ENCODE results near the gene ZNF784.

The ZNF784 gene

DNA sequence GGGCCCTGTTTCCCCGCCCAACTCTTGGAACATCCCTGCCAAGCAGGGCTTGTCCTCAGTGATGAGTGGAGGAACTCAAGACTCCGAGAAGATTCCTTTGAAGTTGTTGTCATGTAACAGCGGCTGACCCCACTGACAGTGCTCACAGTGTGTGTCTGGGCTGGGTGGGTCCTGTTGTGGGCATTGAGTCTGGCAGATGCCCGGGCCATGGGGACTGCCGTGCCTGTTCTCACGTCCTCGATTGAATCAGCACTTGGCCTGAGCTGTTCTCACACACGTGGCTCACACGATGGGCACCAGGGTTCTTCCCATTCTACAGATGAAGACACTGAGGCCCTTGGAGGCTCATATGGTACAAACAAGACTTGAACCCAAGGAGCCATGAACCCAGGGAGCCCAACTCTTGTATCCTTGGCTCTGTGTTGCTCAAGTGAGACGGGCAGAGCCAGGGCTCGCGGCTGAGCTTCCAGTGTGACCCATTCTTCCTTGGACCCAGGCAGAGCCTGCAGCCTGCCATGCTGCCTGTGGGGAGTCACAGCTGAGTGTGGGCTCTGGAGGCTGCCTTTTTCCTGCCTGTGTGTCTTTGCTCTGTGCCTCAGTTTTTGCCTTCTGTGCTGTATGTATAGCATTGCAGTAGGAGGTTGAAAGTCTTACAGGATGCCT, 42.1 kb upstream of the ZNF784 start:
- no peaks in the 10 kb centered on the region for H3K9me2 ChIP-seq (replicated peaks; ENCODE audit: insufficient read depth, low read length)
- no peaks in the 10 kb centered on the region for H3K27me3 ChIP-seq (replicated peaks; ENCODE audit: insufficient read depth, low read length)
- no peak overlapping the region for H3K27ac ChIP-seq (ENCODE audit: low read length)
- H2AFZ ChIP-seq (ENCODE audit: low read length): no peak overlapping the region
- no peak for TF ChIP-seq EZH2 (optimal IDR thresholded peaks at IDR 0.05; ENCODE audit: low read depth, low read length)
- TF ChIP-seq, protein P1, sequence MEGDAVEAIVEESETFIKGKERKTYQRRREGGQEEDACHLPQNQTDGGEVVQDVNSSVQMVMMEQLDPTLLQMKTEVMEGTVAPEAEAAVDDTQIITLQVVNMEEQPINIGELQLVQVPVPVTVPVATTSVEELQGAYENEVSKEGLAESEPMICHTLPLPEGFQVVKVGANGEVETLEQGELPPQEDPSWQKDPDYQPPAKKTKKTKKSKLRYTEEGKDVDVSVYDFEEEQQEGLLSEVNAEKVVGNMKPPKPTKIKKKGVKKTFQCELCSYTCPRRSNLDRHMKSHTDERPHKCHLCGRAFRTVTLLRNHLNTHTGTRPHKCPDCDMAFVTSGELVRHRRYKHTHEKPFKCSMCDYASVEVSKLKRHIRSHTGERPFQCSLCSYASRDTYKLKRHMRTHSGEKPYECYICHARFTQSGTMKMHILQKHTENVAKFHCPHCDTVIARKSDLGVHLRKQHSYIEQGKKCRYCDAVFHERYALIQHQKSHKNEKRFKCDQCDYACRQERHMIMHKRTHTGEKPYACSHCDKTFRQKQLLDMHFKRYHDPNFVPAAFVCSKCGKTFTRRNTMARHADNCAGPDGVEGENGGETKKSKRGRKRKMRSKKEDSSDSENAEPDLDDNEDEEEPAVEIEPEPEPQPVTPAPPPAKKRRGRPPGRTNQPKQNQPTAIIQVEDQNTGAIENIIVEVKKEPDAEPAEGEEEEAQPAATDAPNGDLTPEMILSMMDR (IDR thresholded peaks at IDR 0.05; ENCODE audit: low read length): no peak
- TF ChIP-seq EZH2phosphoT487 (IDR thresholded peaks at IDR 0.05; ENCODE audit: low read length): no peak
- peaks cover 46% of the 10 kb centered on the region for H4K20me1 ChIP-seq (ENCODE audit: insufficient read depth, low read length)
- peaks cover 6% of the 10 kb centered on the region; the same call in 1 of the 2 replicates for H3F3A ChIP-seq (ENCODE audit: insufficient read depth, low read length)
- H3K4me3 ChIP-seq (ENCODE audit: low read length): no peak overlapping the region
- DNase-seq: no peak
- H3K9ac ChIP-seq (ENCODE audit: low read length): no peak overlapping the region
- peaks cover 24% of the 10 kb centered on the region for H3K36me3 ChIP-seq (replicated peaks; ENCODE audit: insufficient read depth, low read length)
- H3K4me1 ChIP-seq (ENCODE audit: low read length): no peaks in the 10 kb centered on the region
- peaks cover 99% of the 10 kb centered on the region for H3K79me2 ChIP-seq (ENCODE audit: low read length)
- H3K9me3 ChIP-seq (replicated peaks; ENCODE audit: insufficient read depth, low read length): no peaks in the 10 kb centered on the region
- H3K4me2 ChIP-seq (ENCODE audit: low read depth, low read length): no peak overlapping the region

DNA sequence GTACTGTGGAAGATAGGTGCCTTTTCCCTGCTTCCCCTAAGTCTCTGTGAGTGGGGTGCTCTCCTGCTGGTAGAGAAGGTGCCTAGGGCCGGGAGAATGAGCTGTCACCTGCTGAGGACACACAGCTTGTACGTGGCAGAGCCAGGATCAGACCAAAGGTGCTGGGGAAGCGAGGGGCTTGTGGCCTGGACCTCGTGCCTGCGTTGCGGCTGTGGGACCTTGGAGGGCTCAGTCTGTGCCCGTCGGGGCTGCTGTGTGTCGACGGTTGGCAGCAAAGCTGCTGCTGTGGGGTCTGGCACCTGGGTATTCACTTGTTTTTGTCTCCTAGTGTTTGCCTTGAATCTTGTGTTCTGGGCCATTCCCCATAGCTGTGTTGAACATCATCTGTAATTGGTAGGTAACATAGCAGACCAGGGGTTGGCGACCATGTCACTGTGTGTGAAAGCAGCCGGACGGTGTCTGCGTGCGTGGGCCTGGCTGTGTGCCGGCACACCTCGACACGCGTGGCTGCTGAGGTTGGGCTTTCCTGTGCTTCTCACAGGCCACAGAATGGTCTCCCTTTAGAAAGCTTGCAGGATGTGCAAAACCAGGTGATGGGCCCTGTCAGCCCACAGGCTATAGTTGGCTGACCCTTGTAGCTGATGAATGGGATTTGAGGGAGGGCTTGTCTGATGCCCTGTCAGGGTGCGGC, 39.6 kb upstream of the ZNF784 start:
- Histone ChIP-seq H3K4me3 (ENCODE audit: low read length) (no peak overlapping the region), H3K9ac (ENCODE audit: low read length) (no peak overlapping the region), H3K36me3 (replicated peaks; ENCODE audit: insufficient read depth, low read length) (peaks cover 14% of the 10 kb centered on the region), H3K9me2 (replicated peaks; ENCODE audit: insufficient read depth, low read length) (no peaks in the 10 kb centered on the region), H3K4me2 (ENCODE audit: low read depth, low read length) (no peak overlapping the region), H3K4me1 (ENCODE audit: low read length) (no peaks in the 10 kb centered on the region), H2AFZ (ENCODE audit: low read length) (no peak overlapping the region), H3K27ac (ENCODE audit: low read length) (no peak overlapping the region), H3K9me3 (replicated peaks; ENCODE audit: insufficient read depth, low read length) (no peaks in the 10 kb centered on the region), H3K79me2 (ENCODE audit: low read length) (peaks cover 99% of the 10 kb centered on the region), H3K27me3 (replicated peaks; ENCODE audit: insufficient read depth, low read length) (no peaks in the 10 kb centered on the region), H4K20me1 (ENCODE audit: insufficient read depth, low read length) (peaks cover 34% of the 10 kb centered on the region), H3F3A (ENCODE audit: insufficient read depth, low read length) (no peaks in the 10 kb centered on the region)
- no peak for DNase-seq
- TF ChIP-seq, protein P1 (IDR thresholded peaks at IDR 0.05; ENCODE audit: low read length): no peak
- no peak for TF ChIP-seq EZH2 (optimal IDR thresholded peaks at IDR 0.05; ENCODE audit: low read depth, low read length)
- no peak for TF ChIP-seq EZH2phosphoT487 (IDR thresholded peaks at IDR 0.05; ENCODE audit: low read length)

DNA sequence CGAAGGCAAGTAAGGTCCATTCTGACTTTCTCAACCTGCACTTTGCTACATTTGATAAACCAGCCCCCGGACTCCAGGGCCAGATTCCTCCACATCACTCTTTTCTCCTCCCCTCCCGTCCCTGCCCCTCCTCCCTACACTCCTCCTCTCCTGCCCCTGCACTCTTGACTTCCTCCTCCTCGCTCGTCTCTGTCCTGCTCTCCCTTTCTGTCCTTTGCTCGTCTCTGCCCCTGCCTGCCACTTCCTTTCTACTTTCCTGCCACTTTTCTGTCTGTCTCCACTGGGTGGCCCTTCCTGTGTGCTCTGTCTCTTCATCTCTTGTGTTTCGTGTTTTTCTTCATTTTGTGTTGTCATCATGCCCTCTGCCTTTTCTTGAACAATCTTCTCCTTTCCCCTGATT, 37.5 kb upstream of the ZNF784 start:
- Histone ChIP-seq H3K27ac (ENCODE audit: low read length) (no peak overlapping the region), H4K20me1 (ENCODE audit: insufficient read depth, low read length) (peaks cover 44% of the 10 kb centered on the region), H3K36me3 (replicated peaks; ENCODE audit: insufficient read depth, low read length) (peaks cover 14% of the 10 kb centered on the region), H3K9ac (ENCODE audit: low read length) (no peak overlapping the region), H3K9me2 (replicated peaks; ENCODE audit: insufficient read depth, low read length) (no peaks in the 10 kb centered on the region), H3K9me3 (replicated peaks; ENCODE audit: insufficient read depth, low read length) (no peaks in the 10 kb centered on the region), H3K4me3 (ENCODE audit: low read length) (no peak overlapping the region), H3K79me2 (ENCODE audit: low read length) (peaks cover 99% of the 10 kb centered on the region), H3K27me3 (replicated peaks; ENCODE audit: insufficient read depth, low read length) (no peaks in the 10 kb centered on the region), H2AFZ (ENCODE audit: low read length) (no peak overlapping the region), H3K4me2 (ENCODE audit: low read depth, low read length) (no peak overlapping the region), H3F3A (ENCODE audit: insufficient read depth, low read length) (no peaks in the 10 kb centered on the region), H3K4me1 (ENCODE audit: low read length) (peaks cover 12% of the 10 kb centered on the region; the same call in 1 of the 2 replicates)
- TF ChIP-seq, protein P1 (IDR thresholded peaks at IDR 0.05; ENCODE audit: low read length): no peak
- TF ChIP-seq EZH2phosphoT487 (IDR thresholded peaks at IDR 0.05; ENCODE audit: low read length) (no peak), EZH2 (optimal IDR thresholded peaks at IDR 0.05; ENCODE audit: low read depth, low read length) (no peak)
- DNase-seq: no peak
